Adrenal gland (tissue), 5 donors: Measurements from ENCODE around the gene AHDC1.

Experiments used
- POLR2A ChIP-seq, 2 donors: fragments of 450-650 bp; IDR thresholded peaks; one replicate each; pipeline ENCODE4 v1.6.1; 2017; ENCODE audit warnings: antibody characterized with exemption in 2 of 2, mild to moderate bottlenecking in 2 of 2, moderate library complexity in 1 of 2
- TF ChIP-seq, protein P1 (sequence below), 6 experiments: fragments of 450-650 bp in 4 of 6; fragments of 200-600 bp in 2 of 6; sonication (generic) in 1 of 6; IDR thresholded peaks; 1 replicate in 5 of 6; 2 replicates in 1 of 6; pipeline versions ENCODE4 v1.5.1 to v1.8.0; 2016 to 2021; ENCODE audit warnings: antibody characterized with exemption in 6 of 6, mild to moderate bottlenecking in 2 of 6, moderate library complexity in 1 of 6
- donor health status: DM: no; HTN: no; CAD: no.

- TF ChIP-seq, protein P1, sequence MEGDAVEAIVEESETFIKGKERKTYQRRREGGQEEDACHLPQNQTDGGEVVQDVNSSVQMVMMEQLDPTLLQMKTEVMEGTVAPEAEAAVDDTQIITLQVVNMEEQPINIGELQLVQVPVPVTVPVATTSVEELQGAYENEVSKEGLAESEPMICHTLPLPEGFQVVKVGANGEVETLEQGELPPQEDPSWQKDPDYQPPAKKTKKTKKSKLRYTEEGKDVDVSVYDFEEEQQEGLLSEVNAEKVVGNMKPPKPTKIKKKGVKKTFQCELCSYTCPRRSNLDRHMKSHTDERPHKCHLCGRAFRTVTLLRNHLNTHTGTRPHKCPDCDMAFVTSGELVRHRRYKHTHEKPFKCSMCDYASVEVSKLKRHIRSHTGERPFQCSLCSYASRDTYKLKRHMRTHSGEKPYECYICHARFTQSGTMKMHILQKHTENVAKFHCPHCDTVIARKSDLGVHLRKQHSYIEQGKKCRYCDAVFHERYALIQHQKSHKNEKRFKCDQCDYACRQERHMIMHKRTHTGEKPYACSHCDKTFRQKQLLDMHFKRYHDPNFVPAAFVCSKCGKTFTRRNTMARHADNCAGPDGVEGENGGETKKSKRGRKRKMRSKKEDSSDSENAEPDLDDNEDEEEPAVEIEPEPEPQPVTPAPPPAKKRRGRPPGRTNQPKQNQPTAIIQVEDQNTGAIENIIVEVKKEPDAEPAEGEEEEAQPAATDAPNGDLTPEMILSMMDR (IDR thresholded peaks at IDR 0.05), result no peak
- TF ChIP-seq POLR2A (IDR thresholded peaks at IDR 0.05), result no peak
Measured at GRCh38 chr1:27567146-27567526, 36.8 kb downstream of the AHDC1 start.
